ENCODE data around the gene FLOT1. TPM values are rescaled to one million over a fixed set of nuclear protein-coding genes. Genes with fewer than 3 reads are reported as not detected.

The FLOT1 gene
- total and polyA plus RNA-seq, 9 of the 15 experiments (the other 6 are each of a cell fraction or from before 2014, with no cell fraction given): 11.7 to 149 (median 118) TPM

- TF ChIP-seq THRAP3 (IDR thresholded peaks at IDR 0.05; ENCODE audit: borderline replicate concordance) (0 out of 2 replicates have a peak, but pooled peaks have one; percentile 24), SMARCA4 (IDR thresholded peaks at IDR 0.05) (0 out of 2 replicates have a peak, but pooled peaks have one; percentile 40), BRD4 (IDR thresholded peaks at IDR 0.05) (no peak), SMAD2 (IDR thresholded peaks at IDR 0.05; ENCODE audit: low read depth, low read length) (no peak), CTCF (IDR thresholded peaks at IDR 0.05 in 2 of 3, conservative IDR thresholded peaks at IDR 0.05 in 1 of 3; ENCODE audit: insufficient read depth in 2 of 3, low read depth in 1 of 3, low read length in 3 of 3) (0 out of 6 replicates have a peak, but pooled peaks of 1 of the 3 experiments have one; percentile 6), HNRNPH1 (optimal IDR thresholded peaks at IDR 0.05; ENCODE audit: low read depth, low read length) (no peak), ZEB2 (IDR thresholded peaks at IDR 0.05) (no peak), E2F6 (IDR thresholded peaks at IDR 0.05; ENCODE audit: borderline replicate concordance in 1 of 2, extremely low read depth in 1 of 2, insufficient read depth in 1 of 2, insufficient read length in 1 of 2, low read depth in 1 of 2, low read length in 1 of 2, poor library complexity in 1 of 2, severe bottlenecking in 1 of 2) (no peak), SIX5 (IDR thresholded peaks at IDR 0.05; ENCODE audit: borderline replicate concordance in 1 of 2, insufficient read depth in 1 of 2, low read depth in 1 of 2, low read length in 2 of 2) (no peak), NELFE (IDR thresholded peaks at IDR 0.05; ENCODE audit: insufficient read depth, insufficient read length) (no peak), ZNF589 (CRISPR knock-in tag; IDR thresholded peaks at IDR 0.05; ENCODE audit: low read depth) (no peak)
Observed at GRCh38 chr6:30691208-30691847, 51.2 kb downstream of the FLOT1 start (continued).
